HepG2 (cell line): Measurements from ENCODE around the gene ASAP2.

Experiments used
- JUN ChIP-seq: sonication (generic); formaldehyde crosslinking; IDR thresholded peaks from 2 replicates; pipeline ENCODE4 v1.4.0; 2020; ENCODE audit warnings: mild to moderate bottlenecking, missing genetic modification reagents
- SRSF1 ChIP-seq: fragments of 200-400 bp; formaldehyde crosslinking; optimal IDR thresholded peaks from 2 replicates; pipeline ENCODE3; 2017; ENCODE audit warnings: mild to moderate bottlenecking, low read depth, low read length, moderate library complexity
- ZNF550 ChIP-seq: sonication (generic); formaldehyde crosslinking; IDR thresholded peaks from 2 replicates; pipeline ENCODE4 v1.4.0; 2020; ENCODE audit warnings: mild to moderate bottlenecking, missing genetic modification reagents, borderline replicate concordance
- TF ChIP-seq, protein P1 (sequence below), 2 experiments: fragments of 450-650 bp in 1 of 2; sonication (generic) in 1 of 2; formaldehyde crosslinking in 1 of 2; IDR thresholded peaks; 2 replicates each; pipeline versions ENCODE4 v1.6.1 to v1.8.0; 2016 to 2022; ENCODE audit warnings: antibody characterized with exemption in 1 of 2, mild to moderate bottlenecking in 1 of 2, missing genetic modification reagents in 1 of 2
- TF ChIP-seq, protein P2 (sequence below): sonication (generic); formaldehyde crosslinking; IDR thresholded peaks from 2 replicates; pipeline ENCODE4 v1.4.0; 2020; ENCODE audit warnings: missing genetic modification reagents, borderline replicate concordance
- TF ChIP-seq, protein P3 (sequence below): sonication (generic); formaldehyde crosslinking; IDR thresholded peaks from 2 replicates; pipeline ENCODE4 v1.4.0; 2020; ENCODE audit warnings: missing genetic modification reagents

DNA sequence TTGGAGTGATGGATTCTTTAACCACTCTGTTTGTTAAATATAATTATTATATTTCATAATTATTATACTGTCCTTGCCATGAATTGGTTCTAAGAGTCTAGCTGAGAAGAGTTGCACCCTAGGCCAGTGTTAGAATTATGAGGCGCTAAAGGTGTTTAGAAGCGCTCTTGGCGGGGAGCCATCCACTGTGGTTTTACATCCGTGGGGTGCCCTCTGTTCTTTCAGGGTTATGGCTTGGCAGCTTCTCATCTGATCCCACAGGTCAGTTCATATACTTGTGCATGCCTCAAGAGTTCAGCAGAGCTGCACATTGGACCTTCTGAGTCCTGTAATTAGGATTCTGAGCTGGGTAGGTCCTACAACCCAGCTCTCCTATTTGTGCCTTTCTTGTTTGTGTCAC lies 9.1 kb downstream of the ASAP2 start:
- TF ChIP-seq JUN (CRISPR knock-in tag) = no peak
- TF ChIP-seq, protein P1, sequence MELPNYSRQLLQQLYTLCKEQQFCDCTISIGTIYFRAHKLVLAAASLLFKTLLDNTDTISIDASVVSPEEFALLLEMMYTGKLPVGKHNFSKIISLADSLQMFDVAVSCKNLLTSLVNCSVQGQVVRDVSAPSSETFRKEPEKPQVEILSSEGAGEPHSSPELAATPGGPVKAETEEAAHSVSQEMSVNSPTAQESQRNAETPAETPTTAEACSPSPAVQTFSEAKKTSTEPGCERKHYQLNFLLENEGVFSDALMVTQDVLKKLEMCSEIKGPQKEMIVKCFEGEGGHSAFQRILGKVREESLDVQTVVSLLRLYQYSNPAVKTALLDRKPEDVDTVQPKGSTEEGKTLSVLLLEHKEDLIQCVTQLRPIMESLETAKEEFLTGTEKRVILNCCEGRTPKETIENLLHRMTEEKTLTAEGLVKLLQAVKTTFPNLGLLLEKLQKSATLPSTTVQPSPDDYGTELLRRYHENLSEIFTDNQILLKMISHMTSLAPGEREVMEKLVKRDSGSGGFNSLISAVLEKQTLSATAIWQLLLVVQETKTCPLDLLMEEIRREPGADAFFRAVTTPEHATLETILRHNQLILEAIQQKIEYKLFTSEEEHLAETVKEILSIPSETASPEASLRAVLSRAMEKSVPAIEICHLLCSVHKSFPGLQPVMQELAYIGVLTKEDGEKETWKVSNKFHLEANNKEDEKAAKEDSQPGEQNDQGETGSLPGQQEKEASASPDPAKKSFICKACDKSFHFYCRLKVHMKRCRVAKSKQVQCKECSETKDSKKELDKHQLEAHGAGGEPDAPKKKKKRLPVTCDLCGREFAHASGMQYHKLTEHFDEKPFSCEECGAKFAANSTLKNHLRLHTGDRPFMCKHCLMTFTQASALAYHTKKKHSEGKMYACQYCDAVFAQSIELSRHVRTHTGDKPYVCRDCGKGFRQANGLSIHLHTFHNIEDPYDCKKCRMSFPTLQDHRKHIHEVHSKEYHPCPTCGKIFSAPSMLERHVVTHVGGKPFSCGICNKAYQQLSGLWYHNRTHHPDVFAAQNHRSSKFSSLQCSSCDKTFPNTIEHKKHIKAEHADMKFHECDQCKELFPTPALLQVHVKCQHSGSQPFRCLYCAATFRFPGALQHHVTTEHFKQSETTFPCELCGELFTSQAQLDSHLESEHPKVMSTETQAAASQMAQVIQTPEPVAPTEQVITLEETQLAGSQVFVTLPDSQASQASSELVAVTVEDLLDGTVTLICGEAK (IDR thresholded peaks at IDR 0.05) = no peak
- TF ChIP-seq, protein P1 (CRISPR knock-in tag; IDR thresholded peaks at IDR 0.05) = no peak
- TF ChIP-seq, protein P2, sequence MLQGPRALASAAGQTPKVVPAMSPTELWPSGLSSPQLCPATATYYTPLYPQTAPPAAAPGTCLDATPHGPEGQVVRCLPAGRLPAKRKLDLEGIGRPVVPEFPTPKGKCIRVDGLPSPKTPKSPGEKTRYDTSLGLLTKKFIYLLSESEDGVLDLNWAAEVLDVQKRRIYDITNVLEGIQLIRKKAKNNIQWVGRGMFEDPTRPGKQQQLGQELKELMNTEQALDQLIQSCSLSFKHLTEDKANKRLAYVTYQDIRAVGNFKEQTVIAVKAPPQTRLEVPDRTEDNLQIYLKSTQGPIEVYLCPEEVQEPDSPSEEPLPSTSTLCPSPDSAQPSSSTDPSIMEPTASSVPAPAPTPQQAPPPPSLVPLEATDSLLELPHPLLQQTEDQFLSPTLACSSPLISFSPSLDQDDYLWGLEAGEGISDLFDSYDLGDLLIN (CRISPR knock-in tag) = no peak
- TF ChIP-seq, protein P3, sequence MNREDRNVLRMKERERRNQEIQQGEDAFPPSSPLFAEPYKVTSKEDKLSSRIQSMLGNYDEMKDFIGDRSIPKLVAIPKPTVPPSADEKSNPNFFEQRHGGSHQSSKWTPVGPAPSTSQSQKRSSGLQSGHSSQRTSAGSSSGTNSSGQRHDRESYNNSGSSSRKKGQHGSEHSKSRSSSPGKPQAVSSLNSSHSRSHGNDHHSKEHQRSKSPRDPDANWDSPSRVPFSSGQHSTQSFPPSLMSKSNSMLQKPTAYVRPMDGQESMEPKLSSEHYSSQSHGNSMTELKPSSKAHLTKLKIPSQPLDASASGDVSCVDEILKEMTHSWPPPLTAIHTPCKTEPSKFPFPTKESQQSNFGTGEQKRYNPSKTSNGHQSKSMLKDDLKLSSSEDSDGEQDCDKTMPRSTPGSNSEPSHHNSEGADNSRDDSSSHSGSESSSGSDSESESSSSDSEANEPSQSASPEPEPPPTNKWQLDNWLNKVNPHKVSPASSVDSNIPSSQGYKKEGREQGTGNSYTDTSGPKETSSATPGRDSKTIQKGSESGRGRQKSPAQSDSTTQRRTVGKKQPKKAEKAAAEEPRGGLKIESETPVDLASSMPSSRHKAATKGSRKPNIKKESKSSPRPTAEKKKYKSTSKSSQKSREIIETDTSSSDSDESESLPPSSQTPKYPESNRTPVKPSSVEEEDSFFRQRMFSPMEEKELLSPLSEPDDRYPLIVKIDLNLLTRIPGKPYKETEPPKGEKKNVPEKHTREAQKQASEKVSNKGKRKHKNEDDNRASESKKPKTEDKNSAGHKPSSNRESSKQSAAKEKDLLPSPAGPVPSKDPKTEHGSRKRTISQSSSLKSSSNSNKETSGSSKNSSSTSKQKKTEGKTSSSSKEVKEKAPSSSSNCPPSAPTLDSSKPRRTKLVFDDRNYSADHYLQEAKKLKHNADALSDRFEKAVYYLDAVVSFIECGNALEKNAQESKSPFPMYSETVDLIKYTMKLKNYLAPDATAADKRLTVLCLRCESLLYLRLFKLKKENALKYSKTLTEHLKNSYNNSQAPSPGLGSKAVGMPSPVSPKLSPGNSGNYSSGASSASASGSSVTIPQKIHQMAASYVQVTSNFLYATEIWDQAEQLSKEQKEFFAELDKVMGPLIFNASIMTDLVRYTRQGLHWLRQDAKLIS (CRISPR knock-in tag) = no peak
- TF ChIP-seq SRSF1 = no peak
- no peak for TF ChIP-seq ZNF550 (CRISPR knock-in tag)
